Measurements from ENCODE around the gene RNF167. TPM values are rescaled to one million over a fixed set of nuclear protein-coding genes. Genes with fewer than 3 reads are reported as not detected.
"Not testable (repeated sequence)": the region's sequence is repeated elsewhere in the genome, so short reads cannot be mapped to it uniquely, and the experiment has no call there.

The RNF167 gene
- polyA plus RNA-seq, 4 donors, result 108 to 132 (median 123) TPM

DNA sequence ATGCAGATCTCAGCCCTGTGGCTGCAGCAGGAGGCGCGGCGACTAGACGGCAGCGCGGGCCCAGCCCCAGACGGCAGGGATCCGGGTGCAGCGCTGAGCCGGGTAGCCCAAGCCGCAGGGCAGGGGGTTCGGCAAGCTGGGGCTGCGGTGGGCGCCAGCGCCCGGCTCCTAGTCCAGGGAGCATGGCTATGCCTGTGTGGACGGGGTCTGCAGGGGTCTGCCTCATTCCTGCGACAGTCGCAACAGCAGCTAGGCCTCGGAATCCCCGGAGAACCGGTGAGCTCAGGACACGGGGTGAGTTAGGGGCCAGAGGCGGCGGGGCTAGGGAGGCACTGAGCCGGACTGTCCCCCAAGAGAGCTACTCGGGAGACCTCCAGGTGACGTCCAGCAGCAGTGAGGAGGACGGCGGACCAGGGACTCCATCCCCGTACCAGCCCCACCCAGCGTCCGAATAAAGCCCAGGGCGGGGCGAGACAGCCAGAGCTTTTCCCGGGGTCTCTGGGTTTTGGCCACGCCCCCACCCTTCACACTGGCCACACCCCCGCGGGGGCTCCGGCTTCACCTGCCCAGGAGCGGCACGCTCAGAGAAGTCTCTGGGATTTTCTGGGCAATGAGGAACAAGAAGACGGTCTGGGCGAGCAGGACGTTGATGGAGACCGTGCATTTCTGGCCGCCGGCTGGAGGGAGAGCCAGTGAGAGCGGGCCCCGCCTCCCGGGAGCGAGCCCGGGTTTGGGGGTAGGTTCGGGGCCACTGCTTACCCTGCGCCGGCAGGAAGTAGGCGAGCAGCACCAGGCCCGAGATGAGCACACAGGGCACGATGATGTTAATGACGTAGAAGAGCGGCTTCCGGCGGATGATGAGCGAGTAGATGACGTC is 39.6 kb upstream of the RNF167 start:
- Histone ChIP-seq H3K4me3 (ENCODE audit: low read depth in 1 of 3, low read length in 3 of 3) (peak overlapping the region in 2 of 3 donors; percentile 45 to 53), H3K36me3 (ENCODE audit: control insufficient read depth in 3 of 3, insufficient read depth in 2 of 3, low read depth in 1 of 3, low read length in 3 of 3) (peaks cover under 1 to 32% (median 5%) of the 10 kb centered on the region in 3 donors), H3K27ac (ENCODE audit: low read depth in 1 of 3, low read length in 2 of 3) (peak overlapping the region in 1 of 3 donors; percentile 3), H3K4me1 (ENCODE audit: control insufficient read depth in 3 of 3, insufficient read depth in 2 of 3, low read depth in 1 of 3, low read length in 2 of 3) (peaks cover 0 to 36% (median 0%) of the 10 kb centered on the region in 3 donors), H3K9me3 (ENCODE audit: control insufficient read depth in 2 of 2, insufficient read depth in 1 of 2, low read depth in 1 of 2, low read length in 1 of 2) (no peaks in the 10 kb centered on the region), H3K27me3 (ENCODE audit: control insufficient read depth in 3 of 3, insufficient read depth in 3 of 3, low read length in 3 of 3) (peaks cover 0 to 45% (median 0%) of the 10 kb centered on the region in 3 donors)
- FAIRE-seq, result no peak
- 15 to 18% (median 15%) methylated on average over 54 to 65 of the region's 65 CpGs for WGBS, 3 donors
- DNase-seq, result peak; percentile 29 to 69

DNA sequence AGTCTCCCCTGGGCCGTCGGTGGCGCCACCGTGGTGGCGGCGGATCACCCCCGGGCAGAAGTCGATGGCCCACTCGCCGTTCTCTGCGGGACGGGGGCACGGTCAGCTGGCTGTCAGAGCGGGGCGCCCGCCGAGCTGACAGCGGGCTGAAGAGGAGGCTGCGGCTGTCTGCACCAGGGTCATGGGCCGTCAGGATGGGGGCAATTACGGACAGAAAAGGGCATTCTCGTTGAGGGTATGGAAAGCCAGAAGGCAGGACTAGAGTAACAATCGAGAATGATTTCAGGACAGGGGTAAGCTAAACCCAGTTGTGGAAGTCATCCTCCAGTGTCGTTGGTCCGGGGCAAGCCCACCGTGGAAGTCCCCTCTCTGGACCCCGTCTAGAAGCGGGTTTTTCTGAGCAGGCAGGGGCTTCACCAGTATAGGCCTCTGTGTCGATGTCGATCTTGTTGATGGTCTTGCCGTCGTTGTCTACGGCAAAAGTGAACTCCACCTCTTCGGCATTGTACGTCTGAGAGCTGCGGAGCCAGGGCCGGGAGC is 38.9 kb upstream of the RNF167 start:
- H3K4me3 ChIP-seq (ENCODE audit: low read depth in 1 of 3, low read length in 3 of 3), result peak overlapping the region in 2 of 3 donors; percentile 45 to 53
- no peaks in the 10 kb centered on the region for H3K9me3 ChIP-seq (ENCODE audit: control insufficient read depth in 2 of 2, insufficient read depth in 1 of 2, low read depth in 1 of 2, low read length in 1 of 2)
- WGBS, 3 donors, result 36 to 42% (median 42%) methylated on average over 37 of the region's 37 CpGs
- H3K27ac ChIP-seq (ENCODE audit: low read depth in 1 of 3, low read length in 2 of 3), result peak overlapping the region in 2 of 3 donors; percentile 34 to 80
- H3K27me3 ChIP-seq (ENCODE audit: control insufficient read depth in 3 of 3, insufficient read depth in 3 of 3, low read length in 3 of 3), result peaks cover 0 to 50% (median 0%) of the 10 kb centered on the region in 3 donors
- peaks cover 0 to 36% (median 0%) of the 10 kb centered on the region in 3 donors for H3K4me1 ChIP-seq (ENCODE audit: control insufficient read depth in 3 of 3, insufficient read depth in 2 of 3, low read depth in 1 of 3, low read length in 2 of 3)
- FAIRE-seq (no peak), DNase-seq (peak in 1 of 2 donors; percentile 30)
- peaks cover 0 to 25% (median 4%) of the 10 kb centered on the region in 3 donors for H3K36me3 ChIP-seq (ENCODE audit: control insufficient read depth in 3 of 3, insufficient read depth in 2 of 3, low read depth in 1 of 3, low read length in 3 of 3)

DNA sequence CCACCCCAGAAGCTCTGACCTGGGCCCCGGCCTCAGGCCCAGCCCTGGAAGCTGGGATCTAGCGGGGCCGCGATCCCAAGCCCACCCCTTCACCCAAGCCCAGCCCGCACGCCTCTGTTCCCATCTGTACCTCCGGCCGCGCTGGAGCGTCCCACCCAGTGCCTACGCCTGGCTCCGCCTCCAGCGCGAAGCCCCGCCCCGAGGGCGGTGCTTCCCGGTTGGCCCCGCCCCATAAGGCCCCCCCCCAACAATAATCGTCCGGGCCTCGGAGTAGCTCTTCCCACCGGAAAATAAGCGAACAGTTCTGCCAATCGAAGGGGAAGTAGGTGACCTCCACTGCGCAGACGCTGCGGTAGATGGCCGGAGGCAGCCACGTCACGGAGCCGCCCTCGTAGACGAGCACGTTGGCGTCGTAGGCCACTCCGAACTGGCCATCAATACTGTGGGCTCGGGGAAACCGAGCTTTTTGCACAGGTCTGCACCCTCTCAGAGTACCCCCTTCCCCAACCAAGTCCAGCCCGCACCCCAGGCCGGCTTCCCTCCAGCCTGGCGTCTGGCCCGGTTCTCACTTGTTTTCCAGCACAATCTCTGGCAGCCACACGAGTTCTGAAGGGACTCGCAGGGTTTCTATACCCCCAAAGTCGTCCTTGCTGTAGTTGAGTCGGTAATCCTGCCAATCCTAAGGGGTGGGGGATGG is 38.3 kb upstream of the RNF167 start:
- Histone ChIP-seq H3K36me3 (ENCODE audit: control insufficient read depth in 3 of 3, insufficient read depth in 2 of 3, low read depth in 1 of 3, low read length in 3 of 3) (peaks cover 0 to 19% (median 2%) of the 10 kb centered on the region in 3 donors), H3K4me3 (ENCODE audit: low read depth in 1 of 3, low read length in 3 of 3) (peak overlapping the region in 1 of 3 donors; percentile 53), H3K27me3 (ENCODE audit: control insufficient read depth in 3 of 3, insufficient read depth in 3 of 3, low read length in 3 of 3) (peaks cover 0 to 50% (median 0%) of the 10 kb centered on the region in 3 donors), H3K9me3 (ENCODE audit: control insufficient read depth in 2 of 2, insufficient read depth in 1 of 2, low read depth in 1 of 2, low read length in 1 of 2) (no peaks in the 10 kb centered on the region), H3K4me1 (ENCODE audit: control insufficient read depth in 3 of 3, insufficient read depth in 2 of 3, low read depth in 1 of 3, low read length in 2 of 3) (peaks cover 0 to 36% (median 0%) of the 10 kb centered on the region in 3 donors), H3K27ac (ENCODE audit: low read depth in 1 of 3, low read length in 2 of 3) (peak overlapping the region in 2 of 3 donors; percentile 58 to 80)
- DNase-seq, result peak in 1 of 2 donors; percentile 45
- no peak for FAIRE-seq
- 36 to 57% (median 41%) methylated on average over 48 of the region's 48 CpGs for WGBS, 3 donors

DNA sequence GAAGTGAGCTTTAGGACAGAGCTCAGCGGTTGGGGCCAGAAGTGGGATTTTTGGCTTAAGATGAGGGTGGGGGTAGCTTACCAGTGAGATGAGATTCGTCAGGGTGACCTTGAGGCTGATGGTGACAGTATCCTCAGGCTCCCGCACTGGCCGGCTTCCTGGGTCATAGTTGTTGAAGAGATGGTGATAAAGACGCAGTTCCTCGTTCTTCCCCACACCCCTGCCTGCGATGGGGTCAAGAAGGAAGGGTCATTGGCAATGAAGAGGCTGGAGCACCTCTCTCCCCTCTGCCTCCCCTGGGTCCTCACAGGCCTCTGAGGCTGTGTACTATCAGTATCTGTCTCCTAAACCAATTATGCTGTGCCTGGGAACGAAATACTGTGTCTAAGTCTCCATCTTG is 37.5 kb upstream of the RNF167 start:
- Histone ChIP-seq H3K4me1 (ENCODE audit: control insufficient read depth in 3 of 3, insufficient read depth in 2 of 3, low read depth in 1 of 3, low read length in 2 of 3) (peaks cover 0 to 36% (median 0%) of the 10 kb centered on the region in 3 donors), H3K9me3 (ENCODE audit: control insufficient read depth in 2 of 2, insufficient read depth in 1 of 2, low read depth in 1 of 2, low read length in 1 of 2) (no peaks in the 10 kb centered on the region), H3K36me3 (ENCODE audit: control insufficient read depth in 3 of 3, insufficient read depth in 2 of 3, low read depth in 1 of 3, low read length in 3 of 3) (peaks cover 0 to 11% (median 0%) of the 10 kb centered on the region in 3 donors), H3K27ac (ENCODE audit: low read depth in 1 of 3, low read length in 2 of 3) (peak overlapping the region in 2 of 3 donors; percentile 7 to 58), H3K27me3 (ENCODE audit: control insufficient read depth in 3 of 3, insufficient read depth in 3 of 3, low read length in 3 of 3) (peaks cover 0 to 50% (median 0%) of the 10 kb centered on the region in 3 donors), H3K4me3 (ENCODE audit: low read depth in 1 of 3, low read length in 3 of 3) (no peak overlapping the region)
- no peak for DNase-seq
- no peak for FAIRE-seq
- 48 to 70% (median 54%) methylated on average over 8 of the region's 8 CpGs for WGBS, 3 donors

DNA sequence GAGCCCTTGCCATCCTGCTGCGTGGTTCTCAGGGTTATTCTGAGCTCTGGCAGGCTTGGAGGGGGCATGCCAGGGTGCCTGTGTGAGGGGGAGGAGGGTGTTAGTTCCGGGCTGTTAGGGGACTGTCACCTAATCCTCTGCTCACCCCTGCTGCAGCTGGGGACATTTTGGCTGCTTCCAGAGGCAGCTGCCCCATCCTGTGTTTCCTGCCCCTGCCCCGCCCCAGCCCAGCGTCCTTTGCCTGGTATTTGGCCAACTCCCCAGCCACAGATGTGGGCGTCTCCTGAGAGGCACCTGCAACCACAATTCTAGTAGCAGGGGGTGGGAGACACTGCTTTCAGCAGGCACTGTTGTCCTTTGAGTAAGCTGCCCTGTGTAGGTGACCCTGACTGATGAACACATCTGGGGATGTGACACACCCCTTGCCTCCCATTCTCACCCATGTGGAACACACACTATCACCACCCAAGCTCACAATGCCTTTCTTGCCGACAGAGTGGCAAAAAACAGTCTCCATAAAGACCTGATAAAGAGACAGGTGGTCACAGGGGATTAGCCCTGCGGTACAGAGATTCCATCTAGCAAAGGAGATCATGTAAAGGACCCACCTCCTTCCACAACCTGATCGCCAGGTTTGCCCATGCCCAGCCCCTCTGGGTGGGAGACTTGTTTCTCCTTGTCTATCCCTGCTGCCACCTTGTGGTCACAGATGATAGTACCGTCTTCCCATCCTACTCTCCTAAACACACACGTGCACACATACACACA is 36.8 kb upstream of the RNF167 start, which contains the start of gene CHRNE:
TSS of gene CHRNE (minus strand) at position 48 of the 768 bp plus-strand sequence. CDS start at position 13, 35 bp downstream.
- H3K36me3 ChIP-seq (ENCODE audit: control insufficient read depth in 3 of 3, insufficient read depth in 2 of 3, low read depth in 1 of 3, low read length in 3 of 3), result peaks cover 0 to 6% (median 0%) of the 10 kb centered on the region in 3 donors
- peaks cover 0 to 50% (median 0%) of the 10 kb centered on the region in 3 donors for H3K27me3 ChIP-seq (ENCODE audit: control insufficient read depth in 3 of 3, insufficient read depth in 3 of 3, low read length in 3 of 3)
- FAIRE-seq (no peak), DNase-seq (peak; percentile 84 to 91)
- H3K4me3 ChIP-seq (ENCODE audit: low read depth in 1 of 3, low read length in 3 of 3), result peak within 1 kb of the TSS in 1 of 3 donors; percentile 23
- no peaks in the 10 kb centered on the region for H3K9me3 ChIP-seq (ENCODE audit: control insufficient read depth in 2 of 2, insufficient read depth in 1 of 2, low read depth in 1 of 2, low read length in 1 of 2)
- peaks cover 0 to 36% (median 0%) of the 10 kb centered on the region in 3 donors for H3K4me1 ChIP-seq (ENCODE audit: control insufficient read depth in 3 of 3, insufficient read depth in 2 of 3, low read depth in 1 of 3, low read length in 2 of 3)
- 4 to 19% (median 12%) methylated on average over 10 of the region's 10 CpGs for WGBS, 3 donors
- H3K27ac ChIP-seq (ENCODE audit: low read depth in 1 of 3, low read length in 2 of 3), result peak within 1 kb of the TSS in 2 of 3 donors; percentile 18 to 58

DNA sequence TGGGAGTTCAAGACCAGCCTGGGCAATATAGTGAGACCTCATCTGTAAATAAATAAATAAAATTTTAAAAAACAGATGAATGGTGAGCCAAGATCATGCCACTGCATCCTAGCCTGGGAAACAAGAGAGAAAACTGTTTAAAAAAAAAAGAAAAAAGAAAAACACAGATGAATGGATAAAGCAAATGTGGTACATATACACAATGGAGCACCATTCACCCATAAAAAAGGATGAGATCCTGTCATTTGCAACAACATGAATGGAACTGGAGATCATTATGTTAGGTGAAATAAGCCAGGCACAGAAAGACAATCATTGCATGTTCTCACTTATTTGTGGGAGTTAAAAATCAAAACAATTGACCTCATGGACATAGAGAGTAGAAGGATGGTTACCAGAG is 33.4 kb upstream of the RNF167 start:
- peaks cover 0 to 21% (median 0%) of the 10 kb centered on the region in 3 donors for H3K27me3 ChIP-seq (ENCODE audit: control insufficient read depth in 3 of 3, insufficient read depth in 3 of 3, low read length in 3 of 3)
- not testable (repeated sequence) for FAIRE-seq; H3K27ac ChIP-seq (ENCODE audit: low read depth in 1 of 3, low read length in 2 of 3); H3K9me3 ChIP-seq (ENCODE audit: control insufficient read depth in 2 of 2, insufficient read depth in 1 of 2, low read depth in 1 of 2, low read length in 1 of 2); DNase-seq; H3K36me3 ChIP-seq (ENCODE audit: control insufficient read depth in 3 of 3, insufficient read depth in 2 of 3, low read depth in 1 of 3, low read length in 3 of 3); H3K4me3 ChIP-seq (ENCODE audit: low read depth in 1 of 3, low read length in 3 of 3)
- peaks cover 0 to 24% (median 0%) of the 10 kb centered on the region in 3 donors for H3K4me1 ChIP-seq (ENCODE audit: control insufficient read depth in 3 of 3, insufficient read depth in 2 of 3, low read depth in 1 of 3, low read length in 2 of 3)

DNA sequence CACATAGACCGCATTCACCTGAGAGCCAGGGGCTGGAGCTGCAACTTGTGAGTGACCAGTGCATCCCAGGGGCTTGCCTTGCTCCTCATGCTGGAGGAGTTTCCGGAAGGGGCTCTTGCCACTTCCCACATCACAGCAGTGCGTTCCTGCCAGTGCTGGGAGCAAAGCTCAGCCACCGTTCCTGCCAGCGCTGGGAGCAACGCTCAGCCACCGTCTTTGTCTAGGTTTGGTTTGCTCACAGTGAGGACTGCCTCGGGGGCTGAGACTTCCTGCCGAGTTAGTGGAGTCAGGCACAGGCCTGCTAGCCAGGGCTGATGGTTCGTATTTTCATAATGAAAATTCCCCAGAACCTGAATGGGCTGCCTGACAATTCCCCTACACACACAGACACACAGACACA is 31.8 kb upstream of the RNF167 start:
- no peak for FAIRE-seq

More for the DNA sequence above, 31.8 kb upstream of the RNF167 start:
- Histone ChIP-seq H3K27me3 (ENCODE audit: control insufficient read depth in 3 of 3, insufficient read depth in 3 of 3, low read length in 3 of 3) (peaks cover 0 to 12% (median 0%) of the 10 kb centered on the region in 3 donors), H3K27ac (ENCODE audit: low read depth in 1 of 3, low read length in 2 of 3) (peak overlapping the region in 1 of 3 donors; percentile 65), H3K9me3 (ENCODE audit: control insufficient read depth in 2 of 2, insufficient read depth in 1 of 2, low read depth in 1 of 2, low read length in 1 of 2) (no peaks in the 10 kb centered on the region), H3K36me3 (ENCODE audit: control insufficient read depth in 3 of 3, insufficient read depth in 2 of 3, low read depth in 1 of 3, low read length in 3 of 3) (no peaks in the 10 kb centered on the region), H3K4me1 (ENCODE audit: control insufficient read depth in 3 of 3, insufficient read depth in 2 of 3, low read depth in 1 of 3, low read length in 2 of 3) (peaks cover 0 to 13% (median 0%) of the 10 kb centered on the region in 3 donors), H3K4me3 (ENCODE audit: low read depth in 1 of 3, low read length in 3 of 3) (no peak overlapping the region)
- peak in 1 of 2 donors; percentile 31 for DNase-seq
- 21 to 50% (median 34%) methylated on average over 9 to 10 of the region's 10 CpGs for WGBS, 3 donors
